ENCODE data around the gene UBE4B.
A peak's percentile ranks its signal among the peaks of the same experiment; 100 is the strongest.

UBE4B gene

DNA sequence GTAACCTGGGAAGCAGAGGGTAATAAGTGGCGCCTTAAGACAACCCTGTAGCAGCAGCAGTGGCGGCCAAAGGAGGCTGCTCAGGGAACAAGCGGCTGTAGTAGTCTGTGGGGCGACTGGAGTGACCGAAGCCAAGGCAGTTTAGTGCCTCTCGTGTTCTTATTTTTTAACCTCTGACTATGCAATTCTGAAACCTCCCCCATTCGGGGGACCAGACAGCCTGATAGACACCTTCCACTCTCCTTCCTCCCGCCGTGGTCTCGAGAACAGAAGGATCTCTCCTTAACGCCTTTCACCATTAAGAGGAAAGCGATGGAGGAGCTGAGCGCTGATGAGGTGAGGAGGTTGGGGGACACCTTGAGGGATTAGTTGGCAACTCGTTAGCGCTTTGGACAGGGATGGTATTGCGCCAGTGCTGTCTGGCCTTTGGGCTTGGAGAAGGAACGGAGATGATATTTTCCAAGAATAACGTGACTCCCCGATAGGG, 644 bp downstream of the UBE4B start:
- peak overlapping the region; percentile 94 for H4K8ac ChIP-seq (ENCODE audit: low read depth, low read length)
- H2BK5ac ChIP-seq (ENCODE audit: low read depth, low read length, poor library complexity), result peak overlapping the region; percentile 81
- H3K27me3 ChIP-seq (ENCODE audit: insufficient read depth, low read length), result no peaks in the 10 kb centered on the region
- peak; percentile 21 to 51 for DNase-seq
- peak overlapping the region; percentile 84 for H3K14ac ChIP-seq (ENCODE audit: low read length)
- peak overlapping the region; percentile 72 for H2BK120ac ChIP-seq (ENCODE audit: insufficient read depth, low read length, poor library complexity)
- H4K91ac ChIP-seq (ENCODE audit: low read depth, low read length), result peak overlapping the region; percentile 79
- peak overlapping the region; percentile 92 for H3K27ac ChIP-seq (ENCODE audit: low read depth, low read length)
- H4K12ac ChIP-seq (ENCODE audit: low read depth, low read length), result peak overlapping the region; percentile 86
- peak overlapping the region; percentile 96 for H3K4me3 ChIP-seq (ENCODE audit: low read depth, low read length)
- H3K9me3 ChIP-seq (ENCODE audit: insufficient read depth, low read depth, low read length), result no peaks in the 10 kb centered on the region
- H3K18ac ChIP-seq (ENCODE audit: low read length), result peak overlapping the region; percentile 86
- peak overlapping the region; percentile 90 for H2AFZ ChIP-seq (ENCODE audit: insufficient read depth, low read length, poor library complexity)
- peak overlapping the region; percentile 66 for H3K4ac ChIP-seq (ENCODE audit: low read depth, low read length)
- peak overlapping the region; percentile 90 for H3K9ac ChIP-seq (ENCODE audit: low read length)
- H3K79me2 ChIP-seq (ENCODE audit: control insufficient read depth, insufficient read depth, low read length, poor library complexity), result peaks cover 10% of the 10 kb centered on the region
- H3K79me1 ChIP-seq (ENCODE audit: low read length), result peaks cover 13% of the 10 kb centered on the region
- H3K4me2 ChIP-seq (ENCODE audit: low read length), result peak overlapping the region; percentile 60
- H3K4me1 ChIP-seq (ENCODE audit: control insufficient read depth in 1 of 2, insufficient read depth in 2 of 2, low read length in 2 of 2), result peaks cover 0 to 3% of the 10 kb centered on the region in 2 experiments
- peak overlapping the region; percentile 49 for H2AK5ac ChIP-seq (ENCODE audit: low read length)
- WGBS (ENCODE audit: extremely low coverage, insufficient coverage, insufficient read length), result no CpG with 5 or more reads among the region's 19 CpGs
- H3K23ac ChIP-seq (ENCODE audit: low read length), result no peak overlapping the region
- peaks cover 2 to 3% of the 10 kb centered on the region in 2 experiments for H3K36me3 ChIP-seq (ENCODE audit: control insufficient read depth in 1 of 2, insufficient read depth in 2 of 2, low read length in 2 of 2)
- peak overlapping the region; percentile 29 for H2BK12ac ChIP-seq (ENCODE audit: low read length)

DNA sequence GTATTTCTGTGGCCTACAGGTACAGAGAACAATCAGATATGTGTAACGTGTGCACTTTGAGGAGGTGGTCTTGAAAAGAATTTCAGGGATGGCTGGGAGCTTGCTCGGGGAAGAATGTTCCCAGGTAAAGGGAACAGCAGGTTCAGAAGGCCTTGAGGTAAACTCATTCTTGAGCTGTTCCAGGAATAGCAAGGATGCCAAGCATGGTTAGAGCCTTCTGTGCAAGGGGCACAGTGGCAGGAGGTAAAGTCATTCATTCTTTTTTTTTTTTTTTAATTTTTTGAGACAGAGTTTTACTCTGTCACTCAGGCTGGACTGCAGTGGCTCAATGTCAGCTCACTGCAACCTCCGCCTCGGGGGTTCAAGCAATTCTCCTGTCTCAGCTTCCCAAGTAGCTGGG, 10.0 kb downstream of the UBE4B start:
- Histone ChIP-seq H3K18ac (ENCODE audit: low read length) (no peak overlapping the region), H3K23ac (ENCODE audit: low read length) (no peak overlapping the region), H3K27me3 (ENCODE audit: insufficient read depth, low read length) (no peaks in the 10 kb centered on the region), H3K36me3 (ENCODE audit: control insufficient read depth in 1 of 2, insufficient read depth in 2 of 2, low read length in 2 of 2) (peaks cover 4 to 6% of the 10 kb centered on the region in 2 experiments), H2AK5ac (ENCODE audit: low read length) (no peak overlapping the region), H4K8ac (ENCODE audit: low read depth, low read length) (no peak overlapping the region), H2BK5ac (ENCODE audit: low read depth, low read length, poor library complexity) (no peak overlapping the region), H4K91ac (ENCODE audit: low read depth, low read length) (no peak overlapping the region), H3K27ac (ENCODE audit: low read depth, low read length) (no peak overlapping the region), H3K79me1 (ENCODE audit: low read length) (no peaks in the 10 kb centered on the region), H3K4ac (ENCODE audit: low read depth, low read length) (no peak overlapping the region), H3K9ac (ENCODE audit: low read length) (no peak overlapping the region), H4K12ac (ENCODE audit: low read depth, low read length) (no peak overlapping the region), H2BK12ac (ENCODE audit: low read length) (no peak overlapping the region), H3K9me3 (ENCODE audit: insufficient read depth, low read depth, low read length) (no peaks in the 10 kb centered on the region), H2AFZ (ENCODE audit: insufficient read depth, low read length, poor library complexity) (no peak overlapping the region), H3K4me1 (ENCODE audit: control insufficient read depth in 1 of 2, insufficient read depth in 2 of 2, low read length in 2 of 2) (peaks cover 0 to 10% of the 10 kb centered on the region in 2 experiments), H3K4me2 (ENCODE audit: low read length) (no peak overlapping the region), H3K4me3 (ENCODE audit: low read depth, low read length) (no peak overlapping the region), H2BK120ac (ENCODE audit: insufficient read depth, low read length, poor library complexity) (no peak overlapping the region), H3K79me2 (ENCODE audit: control insufficient read depth, insufficient read depth, low read length, poor library complexity) (peaks cover 4% of the 10 kb centered on the region), H3K14ac (ENCODE audit: low read length) (no peak overlapping the region)
- WGBS (ENCODE audit: extremely low coverage, insufficient coverage, insufficient read length), result no CpG with 5 or more reads among the region's 4 CpGs
- peak; percentile 72 to 88 for DNase-seq

DNA sequence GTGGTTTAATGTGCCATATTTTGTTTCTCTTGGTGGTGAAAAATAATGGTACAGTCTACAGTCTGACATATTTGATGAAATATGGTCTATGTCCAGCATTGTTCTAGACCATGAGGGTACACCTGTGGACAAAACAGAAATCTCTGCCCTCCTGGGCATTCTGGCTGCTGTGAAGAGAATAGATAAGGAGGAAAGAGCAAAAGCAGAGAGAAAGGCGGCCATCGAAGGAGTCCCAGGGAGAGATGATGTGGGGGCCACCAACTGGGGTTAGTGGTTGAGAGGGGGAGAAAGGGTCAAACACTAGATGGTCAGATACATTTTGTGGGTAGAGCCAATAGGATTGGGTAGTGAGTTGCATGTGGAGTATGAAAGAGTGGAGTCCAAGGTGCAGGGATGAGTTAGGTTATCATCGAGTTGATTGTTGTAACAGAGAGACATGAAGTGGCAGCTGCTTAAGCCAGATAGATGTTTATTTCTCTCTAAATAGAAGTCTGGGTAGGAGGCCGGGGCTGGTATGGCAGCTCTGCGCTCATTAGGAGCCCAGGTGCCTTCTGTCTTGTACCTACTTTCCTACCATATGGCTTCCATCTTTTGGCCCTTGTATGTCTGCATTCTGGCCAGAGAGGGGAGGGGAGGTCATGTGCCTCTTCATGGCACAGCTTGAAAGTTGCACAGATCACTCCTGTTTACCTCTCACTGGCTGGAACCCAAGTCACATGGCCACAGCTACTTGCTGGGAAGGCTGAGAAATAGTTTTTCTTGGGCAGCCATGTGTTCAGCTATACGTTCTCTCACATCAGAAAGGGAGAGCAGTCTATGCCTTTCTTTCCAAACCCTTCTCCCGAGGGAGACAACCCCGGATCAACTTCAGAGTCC, 13.0 kb downstream of the UBE4B start:
- Histone ChIP-seq H3K4ac (ENCODE audit: low read depth, low read length) (no peak overlapping the region), H3K14ac (ENCODE audit: low read length) (no peak overlapping the region), H2BK5ac (ENCODE audit: low read depth, low read length, poor library complexity) (no peak overlapping the region), H3K18ac (ENCODE audit: low read length) (no peak overlapping the region), H4K12ac (ENCODE audit: low read depth, low read length) (no peak overlapping the region), H3K27me3 (ENCODE audit: insufficient read depth, low read length) (no peaks in the 10 kb centered on the region), H3K23ac (ENCODE audit: low read length) (no peak overlapping the region), H3K4me1 (ENCODE audit: control insufficient read depth in 1 of 2, insufficient read depth in 2 of 2, low read length in 2 of 2) (peaks cover 0 to 10% of the 10 kb centered on the region in 2 experiments), H3K79me1 (ENCODE audit: low read length) (no peaks in the 10 kb centered on the region), H4K91ac (ENCODE audit: low read depth, low read length) (no peak overlapping the region), H3K4me3 (ENCODE audit: low read depth, low read length) (no peak overlapping the region), H3K79me2 (ENCODE audit: control insufficient read depth, insufficient read depth, low read length, poor library complexity) (peaks cover 2% of the 10 kb centered on the region), H3K4me2 (ENCODE audit: low read length) (no peak overlapping the region), H2AFZ (ENCODE audit: insufficient read depth, low read length, poor library complexity) (no peak overlapping the region), H3K9ac (ENCODE audit: low read length) (no peak overlapping the region), H2BK120ac (ENCODE audit: insufficient read depth, low read length, poor library complexity) (no peak overlapping the region), H2AK5ac (ENCODE audit: low read length) (no peak overlapping the region), H3K27ac (ENCODE audit: low read depth, low read length) (no peak overlapping the region), H3K9me3 (ENCODE audit: insufficient read depth, low read depth, low read length) (no peaks in the 10 kb centered on the region), H3K36me3 (ENCODE audit: control insufficient read depth in 1 of 2, insufficient read depth in 2 of 2, low read length in 2 of 2) (peaks cover 2 to 4% of the 10 kb centered on the region in 2 experiments), H4K8ac (ENCODE audit: low read depth, low read length) (no peak overlapping the region), H2BK12ac (ENCODE audit: low read length) (no peak overlapping the region)
- DNase-seq, result no peak
- WGBS (ENCODE audit: extremely low coverage, insufficient coverage, insufficient read length), result no CpG with 5 or more reads among the region's 8 CpGs

- no peak overlapping the region for H3K4me2 ChIP-seq (ENCODE audit: low read length)
- no CpG with 5 or more reads among the region's 8 CpGs for WGBS (ENCODE audit: extremely low coverage, insufficient coverage, insufficient read length)
- H3K18ac ChIP-seq (ENCODE audit: low read length), result no peak overlapping the region
- H2AFZ ChIP-seq (ENCODE audit: insufficient read depth, low read length, poor library complexity), result no peak overlapping the region
- no peaks in the 10 kb centered on the region for H3K79me1 ChIP-seq (ENCODE audit: low read length)
- H4K8ac ChIP-seq (ENCODE audit: low read depth, low read length), result no peak overlapping the region
- no peak overlapping the region for H3K27ac ChIP-seq (ENCODE audit: low read depth, low read length)
- no peaks in the 10 kb centered on the region for H3K9me3 ChIP-seq (ENCODE audit: insufficient read depth, low read depth, low read length)
- peak overlapping the region; percentile 38 for H3K4ac ChIP-seq (ENCODE audit: low read depth, low read length)
- no peak overlapping the region for H2BK120ac ChIP-seq (ENCODE audit: insufficient read depth, low read length, poor library complexity)
- no peak overlapping the region for H3K4me3 ChIP-seq (ENCODE audit: low read depth, low read length)
- H3K79me2 ChIP-seq (ENCODE audit: control insufficient read depth, insufficient read depth, low read length, poor library complexity), result peaks cover 2% of the 10 kb centered on the region
- no peak overlapping the region for H3K9ac ChIP-seq (ENCODE audit: low read length)
- H3K14ac ChIP-seq (ENCODE audit: low read length), result no peak overlapping the region
- H2BK12ac ChIP-seq (ENCODE audit: low read length), result no peak overlapping the region
- no peaks in the 10 kb centered on the region for H3K27me3 ChIP-seq (ENCODE audit: insufficient read depth, low read length)
- H2AK5ac ChIP-seq (ENCODE audit: low read length), result no peak overlapping the region
- no peak for DNase-seq
- peaks cover 2 to 4% of the 10 kb centered on the region in 2 experiments for H3K36me3 ChIP-seq (ENCODE audit: control insufficient read depth in 1 of 2, insufficient read depth in 2 of 2, low read length in 2 of 2)
- H4K12ac ChIP-seq (ENCODE audit: low read depth, low read length), result no peak overlapping the region
- peaks cover 0 to 10% of the 10 kb centered on the region in 2 experiments for H3K4me1 ChIP-seq (ENCODE audit: control insufficient read depth in 1 of 2, insufficient read depth in 2 of 2, low read length in 2 of 2)
- H3K23ac ChIP-seq (ENCODE audit: low read length), result no peak overlapping the region
- H4K91ac ChIP-seq (ENCODE audit: low read depth, low read length), result no peak overlapping the region
- no peak overlapping the region for H2BK5ac ChIP-seq (ENCODE audit: low read depth, low read length, poor library complexity)
These were observed 13.8 kb downstream of the UBE4B start for GRCh38 chr1:10046356-10047085.
